ACC112 (cell line): ENCODE results near the gene CSH2.

Experiments
- H2AFZ ChIP-seq: fragments of 200-600 bp; sonication (generic); one replicate; pipeline ENCODE4 v1.6.0; 2017; ENCODE audit warnings: antibody characterized with exemption, low read length; ENCODE audit not compliant: unreplicated experiment
- H3K27ac ChIP-seq: fragments of 200-600 bp; sonication (generic); 2 replicates; pipeline ENCODE4 v1.5.1; 2014; ENCODE audit warnings: low read depth, mild to moderate bottlenecking, antibody characterized with exemption, low read length, moderate library complexity
- H3K27me3 ChIP-seq: fragments of 200-600 bp; sonication (generic); 2 replicates; pipeline ENCODE4 v1.6.1; 2014; ENCODE audit warnings: mild to moderate bottlenecking, antibody characterized with exemption, low read length, moderate library complexity, mixed read lengths; ENCODE audit not compliant: insufficient read depth
- H3K36me3 ChIP-seq: fragments of 200-600 bp; sonication (generic); 2 replicates; pipeline ENCODE4 v1.6.1; 2016; ENCODE audit warnings: mild to moderate bottlenecking, antibody characterized with exemption, low read length, moderate library complexity, mixed read lengths; ENCODE audit not compliant: insufficient read depth
- H3K4me1 ChIP-seq: fragments of 200-600 bp; sonication (generic); one replicate; pipeline ENCODE4 v1.6.1; 2016; ENCODE audit warnings: low read length, mixed read lengths; ENCODE audit not compliant: insufficient read depth, unreplicated experiment, control insufficient read depth
- H3K4me3 ChIP-seq: fragments of 200-600 bp; sonication (generic); 2 replicates; pipeline ENCODE4 v1.5.1; 2014; ENCODE audit warnings: mild to moderate bottlenecking, low read depth, low read length
- H3K79me2 ChIP-seq: fragments of 200-600 bp; sonication (generic); one replicate; pipeline ENCODE4 v1.6.0; 2016; ENCODE audit warnings: low read length; ENCODE audit not compliant: control insufficient read depth, unreplicated experiment, insufficient read depth

Gene CSH2

GRCh38 chr17:63824362-63824761 lies 49.1 kb downstream of the CSH2 start:
- Histone ChIP-seq H3K36me3 (peaks cover 47% of the 10 kb centered on the region), H2AFZ (no peak overlapping the region), H3K4me3 (no peak overlapping the region), H3K4me1 (peaks cover 19% of the 10 kb centered on the region), H3K27me3 (no peaks in the 10 kb centered on the region), H3K27ac (no peak overlapping the region), H3K79me2 (peaks cover 43% of the 10 kb centered on the region)

DNA sequence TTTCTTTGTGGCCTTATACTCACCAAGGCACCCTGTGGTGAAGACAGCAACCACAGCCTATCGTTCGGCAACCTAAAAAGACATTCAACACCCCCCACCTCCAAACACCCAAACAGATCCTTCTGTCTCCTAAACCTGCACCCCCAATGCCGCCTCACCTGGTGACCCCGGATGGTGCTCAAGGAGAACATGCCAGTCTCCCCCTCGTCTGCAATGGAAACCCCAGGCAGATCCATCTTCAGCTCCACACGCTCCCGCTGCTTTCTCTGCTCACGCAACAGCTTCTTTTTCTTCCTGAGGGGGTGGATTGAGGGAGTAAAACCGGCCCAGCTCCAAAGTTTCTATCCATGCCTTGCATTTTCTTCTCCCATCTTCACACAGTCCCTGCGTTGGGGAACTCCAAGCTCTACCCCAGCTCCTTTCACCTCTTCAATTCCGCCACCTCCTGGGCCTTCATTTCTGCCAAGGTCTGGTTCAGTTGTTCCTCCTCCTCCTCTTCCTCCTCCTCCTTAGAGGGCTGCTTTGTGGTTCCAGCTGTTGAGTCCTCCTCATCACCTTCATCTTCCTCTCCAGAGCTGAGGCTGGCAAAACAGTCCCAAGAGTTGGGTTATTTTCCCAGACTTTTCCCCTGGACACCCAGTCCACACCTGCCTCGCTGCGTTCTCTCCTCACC lies 49.7 kb downstream of the CSH2 start:
- Histone ChIP-seq H3K36me3 (peaks cover 46% of the 10 kb centered on the region), H3K79me2 (peaks cover 37% of the 10 kb centered on the region), H3K27ac (no peak overlapping the region), H3K4me3 (no peak overlapping the region), H3K4me1 (peaks cover 15% of the 10 kb centered on the region), H2AFZ (no peak overlapping the region), H3K27me3 (no peaks in the 10 kb centered on the region)

GRCh38 chr17:63822537-63822936 lies 50.9 kb downstream of the CSH2 start:
- H3K27me3 ChIP-seq = no peaks in the 10 kb centered on the region
- no peak overlapping the region for H2AFZ ChIP-seq
- peaks cover 27% of the 10 kb centered on the region for H3K79me2 ChIP-seq
- H3K4me3 ChIP-seq = no peak overlapping the region
- peaks cover 55% of the 10 kb centered on the region for H3K36me3 ChIP-seq
- H3K27ac ChIP-seq = no peak overlapping the region
- peaks cover 8% of the 10 kb centered on the region for H3K4me1 ChIP-seq
